GM19395 (cell line): ENCODE measurements around the gene SLC47A2.

Experiments
- ATAC-seq: cut with Tn5 transposase; IDR thresholded peaks from one replicate; pipeline ENCODE4 v1.9.1; 2021; ENCODE audit warnings: mild to moderate bottlenecking, moderate library complexity; ENCODE audit not compliant: unreplicated experiment

Gene SLC47A2

GRCh38 chr17:19728084-19728495 is 11.7 kb upstream of the SLC47A2 start:
- no peak for ATAC-seq

- no peak for ATAC-seq
Observed at GRCh38 chr17:19727501-19728078, 11.2 kb upstream of the SLC47A2 start.

DNA sequence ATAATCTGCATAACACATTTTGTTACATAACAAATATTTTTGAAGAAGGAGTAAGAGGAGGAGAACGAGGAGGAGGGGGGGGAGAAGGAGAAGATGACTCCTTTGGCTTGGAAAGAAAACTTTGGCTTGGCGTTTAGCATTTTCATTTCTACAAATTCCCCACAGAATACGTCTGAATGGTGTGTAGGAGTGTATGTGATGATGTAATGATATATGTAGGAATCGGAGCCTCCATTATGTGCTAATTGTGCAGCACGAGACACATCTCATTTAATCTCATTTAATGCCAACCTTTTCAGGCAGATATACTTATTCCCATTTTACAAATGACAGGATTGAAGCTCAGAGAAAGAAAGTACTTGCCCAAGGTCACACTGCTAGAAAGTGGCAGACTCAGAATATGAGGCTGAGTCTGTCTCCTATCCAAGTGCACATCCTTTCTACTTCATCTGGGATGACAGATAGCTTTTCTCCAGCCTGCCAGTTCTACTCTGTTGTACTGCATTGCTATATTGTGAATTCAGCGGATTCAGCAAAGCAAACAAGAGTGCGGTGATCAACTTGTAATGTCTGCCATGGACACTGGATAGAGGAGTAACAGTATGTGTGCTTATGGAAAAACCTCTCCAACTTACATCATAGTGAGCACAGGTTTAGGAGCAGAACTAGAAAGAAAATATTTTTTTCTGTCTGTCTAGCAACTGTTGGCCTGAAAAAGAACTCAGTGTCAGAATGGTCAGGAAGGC is 10.4 kb upstream of the SLC47A2 start:
- no peak for ATAC-seq

DNA sequence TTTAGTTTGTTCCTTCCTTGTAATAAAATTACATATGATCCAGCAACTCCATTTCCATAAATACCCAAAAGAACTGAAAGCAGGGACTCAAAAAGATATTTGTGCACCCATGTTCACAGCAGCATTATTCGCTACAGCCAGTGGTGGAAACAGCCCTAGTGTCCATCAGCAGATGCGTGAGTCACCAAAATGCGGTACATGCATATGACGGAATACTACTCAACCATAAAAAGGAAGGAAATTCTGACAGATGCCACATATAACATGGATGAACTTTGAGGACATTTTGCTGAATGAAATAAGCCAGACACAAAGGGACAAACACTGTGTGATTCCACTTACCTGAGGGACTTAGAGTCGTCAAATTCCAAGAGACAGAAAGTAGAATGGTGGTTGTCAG is 9.1 kb upstream of the SLC47A2 start:
- ATAC-seq: no peak

DNA sequence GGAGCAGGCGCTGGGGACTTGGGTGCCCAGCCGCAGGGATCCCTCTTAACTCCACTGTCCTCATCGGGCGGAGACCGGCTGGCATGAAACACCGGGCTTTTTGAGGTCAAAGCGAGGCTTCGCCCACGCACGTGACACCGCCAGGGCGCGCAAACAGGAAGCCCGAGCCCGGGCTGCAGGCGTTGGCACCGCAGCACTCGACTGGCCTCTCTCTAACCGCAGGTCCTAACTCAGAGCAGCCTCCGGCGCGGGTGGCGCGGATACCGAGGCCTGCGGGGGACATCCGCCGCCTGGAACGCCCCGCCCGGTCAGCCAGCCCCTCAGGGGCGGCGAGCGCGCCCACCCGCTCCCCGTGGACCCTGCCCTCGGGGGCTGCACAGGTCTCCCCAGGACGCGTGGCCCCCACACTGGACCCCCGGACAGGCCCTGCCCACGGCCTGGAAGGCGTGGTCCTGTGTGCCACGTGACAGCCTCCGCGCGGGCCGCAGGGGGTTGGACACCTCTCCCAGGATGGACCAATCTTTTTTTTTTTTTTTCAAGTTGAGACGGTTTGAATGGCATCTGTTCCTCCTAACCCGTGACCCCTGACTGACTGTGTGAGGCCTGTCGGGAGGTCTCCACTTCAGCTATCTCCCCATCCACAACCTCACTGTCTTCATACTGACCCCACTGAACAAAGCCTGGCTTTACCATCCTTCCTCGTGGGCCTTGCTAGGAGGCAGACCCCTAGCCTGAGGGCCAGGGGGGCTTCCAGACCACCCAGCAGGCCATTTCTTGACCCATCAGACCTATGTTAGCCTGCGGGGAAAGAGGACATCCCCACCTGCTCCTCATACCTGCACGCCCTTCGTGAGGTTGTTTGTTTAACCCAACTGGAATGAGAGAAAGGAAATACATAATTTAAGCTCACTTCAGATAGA is 8.4 kb upstream of the SLC47A2 start:
- ATAC-seq: no peak

DNA sequence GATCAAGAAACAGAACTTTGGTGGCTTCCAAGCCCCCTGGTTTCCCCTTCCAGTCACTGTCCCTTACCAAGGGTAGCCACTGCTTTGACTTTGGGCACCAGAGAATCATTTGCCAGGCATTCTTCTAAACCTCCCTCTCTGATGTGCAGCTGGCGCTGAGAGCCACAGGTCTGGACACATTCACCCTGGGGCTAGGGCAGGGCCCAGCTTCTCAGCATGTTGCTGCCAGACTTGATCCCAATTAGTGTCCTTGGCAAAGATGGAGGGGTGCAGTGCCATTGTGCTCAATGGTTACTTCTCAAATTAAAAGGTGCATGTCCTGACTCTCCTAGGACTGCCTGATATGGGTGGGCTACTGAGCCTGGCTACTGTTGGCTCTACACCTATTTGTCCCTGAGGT is 7.6 kb upstream of the SLC47A2 start:
- no peak for ATAC-seq

GRCh38 chr17:19720631-19721426 is 4.4 kb upstream of the SLC47A2 start:
- no peak for ATAC-seq

DNA sequence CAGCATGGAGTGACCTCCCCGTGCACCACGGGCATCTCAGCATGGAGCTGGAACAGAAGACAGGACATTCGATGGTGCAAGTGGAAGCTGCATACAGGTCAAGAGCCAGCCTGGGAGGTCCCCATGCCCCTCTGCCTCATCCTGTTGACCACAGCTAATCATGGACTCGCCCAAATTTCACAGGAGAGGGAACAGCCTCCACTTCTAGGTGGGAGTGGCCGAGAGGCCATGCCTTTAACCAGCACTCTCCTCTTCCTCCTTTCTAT is 3.8 kb upstream of the SLC47A2 start:
- ATAC-seq: no peak

- no peak for ATAC-seq
Observed at GRCh38 chr17:19719355-19720209, 3.2 kb upstream of the SLC47A2 start.

DNA sequence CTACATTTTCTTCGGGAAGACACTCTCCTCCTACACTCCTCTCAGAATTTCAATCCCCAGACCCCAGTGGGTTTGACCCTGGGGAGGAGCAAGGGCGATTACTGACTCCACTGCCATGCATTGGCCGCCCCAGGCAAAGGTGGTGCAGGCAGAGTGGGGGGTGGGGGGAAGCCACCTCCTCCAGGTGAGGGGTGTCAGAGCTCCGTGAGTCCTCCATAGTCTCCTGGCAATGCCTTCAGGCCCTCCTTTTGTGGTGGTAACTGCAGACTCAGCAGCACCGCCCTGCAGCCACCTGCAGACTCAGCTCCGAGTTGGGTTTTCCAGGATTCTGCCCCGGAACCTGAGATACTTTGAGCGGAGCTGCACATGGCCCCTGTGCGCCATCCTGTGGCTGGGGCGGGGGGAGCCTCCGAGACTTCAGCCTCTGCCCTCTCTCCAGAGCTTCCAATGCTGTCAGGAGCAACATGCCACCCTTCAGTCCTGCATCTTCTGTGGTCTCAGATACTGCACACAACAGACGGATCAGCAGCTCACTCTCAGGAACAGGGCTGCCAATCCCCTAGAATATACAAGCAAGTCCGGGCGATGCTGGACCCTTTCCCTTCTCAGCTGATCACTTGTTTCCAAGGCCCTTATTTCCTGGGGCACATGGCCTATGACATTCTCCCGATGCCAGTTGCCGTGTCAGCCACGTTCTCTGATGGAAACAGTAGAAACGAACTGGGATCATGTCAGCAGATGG is 2.4 kb upstream of the SLC47A2 start:
- ATAC-seq: no peak

- no peak for ATAC-seq
Observed at GRCh38 chr17:19718041-19718612, 1.7 kb upstream of the SLC47A2 start.

DNA sequence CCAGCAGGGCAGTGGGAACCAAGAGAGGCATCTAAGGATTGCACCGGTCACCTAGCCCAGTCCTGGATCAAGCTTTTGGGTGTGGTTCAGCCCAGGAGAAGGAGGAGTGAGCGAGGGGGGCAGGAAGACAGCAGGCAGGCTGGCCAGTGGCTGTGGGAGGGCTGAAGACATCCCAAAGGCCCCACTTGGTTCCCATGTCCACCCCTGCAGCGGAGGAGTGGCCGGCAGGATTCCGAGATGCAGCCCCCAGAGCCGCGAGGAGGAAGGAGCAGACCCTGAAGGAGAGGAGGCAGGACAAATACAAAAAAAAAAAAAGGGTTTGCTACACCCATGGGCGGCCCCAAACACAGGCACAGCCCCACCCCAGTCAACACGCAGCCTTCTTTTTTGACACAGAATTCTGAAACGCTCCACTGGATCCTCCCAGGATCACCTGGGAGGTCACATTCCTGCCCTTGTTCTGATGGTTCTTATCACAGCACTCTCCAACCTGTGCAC is 1.1 kb upstream of the SLC47A2 start:
- ATAC-seq: no peak

DNA sequence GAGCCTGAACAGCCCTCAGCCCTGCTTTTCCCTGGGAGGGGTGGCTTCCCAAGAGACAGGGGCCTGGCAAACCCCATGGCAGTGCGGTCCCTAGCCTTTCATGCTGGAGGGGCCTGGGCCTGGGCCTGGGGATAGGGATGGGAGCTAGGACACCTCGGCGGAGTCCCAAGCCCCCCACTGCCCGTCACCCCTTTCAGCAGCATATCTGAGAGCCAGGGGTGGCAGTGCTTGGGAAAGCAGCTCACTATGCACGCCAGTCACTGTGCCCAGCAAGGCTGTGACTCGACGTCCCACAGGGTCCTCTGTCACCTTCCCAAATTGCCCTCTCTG is 612 bp upstream of the SLC47A2 start:
- no peak for ATAC-seq

DNA sequence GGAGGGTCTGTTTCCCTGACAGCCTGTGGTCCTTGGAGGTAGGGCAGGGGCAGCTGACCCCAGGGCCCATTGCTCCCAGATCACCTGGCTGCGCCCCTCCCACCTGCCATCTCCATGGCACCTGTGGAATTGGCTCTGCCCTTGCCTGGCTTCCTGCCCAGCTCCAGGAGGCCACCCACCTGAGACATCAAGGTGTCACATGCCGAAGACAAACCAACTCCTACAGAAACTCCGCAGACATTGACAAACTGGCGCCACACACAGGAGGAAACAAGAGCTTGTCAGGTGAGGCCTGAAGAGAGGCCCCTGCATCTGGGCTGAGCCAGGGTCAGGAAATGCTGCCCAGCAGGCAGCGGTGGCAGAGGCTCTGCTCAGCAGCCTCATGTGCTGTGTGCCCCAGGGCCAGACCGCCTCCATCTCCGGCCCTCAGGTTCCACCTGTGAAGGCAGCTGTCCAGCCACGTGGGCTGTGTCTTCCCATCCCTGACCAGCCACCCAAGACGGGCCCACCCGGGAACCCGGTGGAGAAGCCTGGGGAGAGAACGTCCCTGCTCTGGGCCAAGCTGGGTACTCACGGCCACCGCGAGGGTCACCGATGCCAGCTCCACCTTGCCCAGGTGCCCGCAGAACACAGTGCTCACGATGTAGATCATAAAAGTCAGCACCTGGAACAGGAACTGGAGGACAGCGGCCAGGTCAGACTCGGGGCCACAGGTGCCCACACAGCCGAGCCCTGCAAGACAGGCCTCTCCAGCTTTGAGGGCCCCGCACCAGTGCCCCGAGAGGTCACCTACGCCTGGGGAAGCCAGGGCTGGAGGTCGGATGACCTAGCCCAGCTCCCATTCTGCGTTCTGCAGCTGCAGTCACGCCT is 1.6 kb downstream of the SLC47A2 start:
- ATAC-seq: no peak

DNA sequence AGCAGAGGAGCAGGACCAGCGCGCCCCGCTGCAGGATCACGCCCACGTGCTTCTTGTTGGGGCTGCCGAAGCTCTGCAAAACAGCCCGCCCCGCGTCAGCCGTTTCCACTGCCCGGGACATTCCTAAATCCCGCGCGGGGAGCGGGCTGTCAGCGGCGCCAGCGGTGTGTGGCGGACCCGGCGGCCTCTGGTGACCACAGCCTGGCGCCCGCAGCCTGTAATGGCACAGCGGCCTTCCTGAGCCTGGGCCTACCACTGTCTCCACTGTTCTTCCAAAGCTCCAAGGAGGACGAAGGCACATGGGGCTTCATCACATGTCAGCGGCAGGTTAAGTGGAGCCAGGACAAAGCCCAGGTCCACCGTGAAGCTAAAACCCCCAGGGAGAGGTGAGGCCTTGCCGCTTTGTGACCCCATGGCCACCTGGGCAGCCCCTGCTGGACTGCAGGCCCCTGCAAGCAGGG is 2.5 kb downstream of the SLC47A2 start:
- no peak for ATAC-seq

GRCh38 chr17:19713462-19713861 is 2.9 kb downstream of the SLC47A2 start:
- ATAC-seq: no peak

GRCh38 chr17:19712436-19713004 is 3.9 kb downstream of the SLC47A2 start:
- no peak for ATAC-seq

- no peak for ATAC-seq
Observed at GRCh38 chr17:19709841-19710240, 6.5 kb downstream of the SLC47A2 start.
